HG02588 (cell line): ENCODE results near the gene RIMS4.

Experiments
- ATAC-seq: cut with Tn5 transposase; IDR thresholded peaks from one replicate; pipeline ENCODE4 v1.9.1; 2021; ENCODE audit warnings: mild to moderate bottlenecking, moderate library complexity; ENCODE audit not compliant: unreplicated experiment

Gene RIMS4

GRCh38 chr20:44743916-44744655 is 66.3 kb downstream of the RIMS4 start:
- ATAC-seq = no peak

- no peak for ATAC-seq
Observed at GRCh38 chr20:44743080-44743701, 67.2 kb downstream of the RIMS4 start.

GRCh38 chr20:44742304-44743079 is 67.9 kb downstream of the RIMS4 start:
- no peak for ATAC-seq

- no peak for ATAC-seq
Observed at GRCh38 chr20:44739942-44740341, 70.4 kb downstream of the RIMS4 start.

- no peak for ATAC-seq
Observed at GRCh38 chr20:44738813-44739477, 71.4 kb downstream of the RIMS4 start.

- ATAC-seq = no peak
Observed at GRCh38 chr20:44737116-44737515, 73.2 kb downstream of the RIMS4 start.

GRCh38 chr20:44736170-44737021 is 74.0 kb downstream of the RIMS4 start:
- ATAC-seq = no peak

- no peak for ATAC-seq
Observed at GRCh38 chr20:44735816-44736169, 74.6 kb downstream of the RIMS4 start.

- no peak for ATAC-seq
Observed at GRCh38 chr20:44734938-44735337, 75.4 kb downstream of the RIMS4 start.

GRCh38 chr20:44733341-44734069 is 76.8 kb downstream of the RIMS4 start:
- no peak for ATAC-seq

GRCh38 chr20:44732327-44732726 is 78.0 kb downstream of the RIMS4 start:
- no peak for ATAC-seq

- ATAC-seq = no peak
Observed at GRCh38 chr20:44731657-44732056, 78.7 kb downstream of the RIMS4 start.

- no peak for ATAC-seq
Observed at GRCh38 chr20:44730441-44730840, 79.9 kb downstream of the RIMS4 start.

- ATAC-seq = no peak
Observed at GRCh38 chr20:44728801-44729443, 81.4 kb downstream of the RIMS4 start.

GRCh38 chr20:44727651-44728050 is 82.7 kb downstream of the RIMS4 start:
- no peak for ATAC-seq

- ATAC-seq = no peak
Observed at GRCh38 chr20:44727039-44727438, 83.3 kb downstream of the RIMS4 start.

- no peak for ATAC-seq
Observed at GRCh38 chr20:44725837-44726236, 84.5 kb downstream of the RIMS4 start.

GRCh38 chr20:44724423-44725091 is 85.8 kb downstream of the RIMS4 start:
- ATAC-seq = no peak
